Embryonic facial prominence (tissue), 1 donor: ENCODE data around the gene EGFL7.

Source experiments
- DNase-seq: peaks from one replicate; pipeline ENCODE4 v3.0.0-alpha.2; 2016; ENCODE audit errors: extremely low spot score

Gene EGFL7

DNA sequence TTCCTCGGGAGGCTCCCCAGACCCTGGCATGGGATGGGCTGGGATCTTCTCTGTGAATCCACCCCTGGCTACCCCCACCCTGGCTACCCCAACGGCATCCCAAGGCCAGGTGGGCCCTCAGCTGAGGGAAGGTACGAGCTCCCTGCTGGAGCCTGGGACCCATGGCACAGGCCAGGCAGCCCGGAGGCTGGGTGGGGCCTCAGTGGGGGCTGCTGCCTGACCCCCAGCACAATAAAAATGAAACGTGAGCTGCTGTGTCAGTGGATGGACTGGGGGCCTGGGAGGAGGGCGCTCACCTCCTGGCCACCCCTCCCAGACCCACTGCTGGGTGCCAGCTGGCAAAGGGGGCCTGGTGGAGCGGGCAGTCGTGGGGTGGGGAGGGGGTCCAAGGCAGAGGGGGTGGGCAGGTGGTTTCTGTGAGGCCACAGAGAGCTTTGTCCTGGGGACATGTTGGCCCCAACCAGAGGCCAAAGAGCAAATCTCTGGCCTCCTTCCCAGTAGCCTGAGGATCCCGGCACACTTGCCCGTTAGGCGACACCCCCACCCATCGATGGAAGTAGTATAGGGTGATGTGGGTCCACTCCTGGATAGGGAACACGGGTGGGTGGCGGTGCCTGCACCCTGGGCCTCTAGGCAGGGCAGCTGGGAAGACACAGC is 9.8 kb downstream of the EGFL7 start:
- no peak for DNase-seq

DNA sequence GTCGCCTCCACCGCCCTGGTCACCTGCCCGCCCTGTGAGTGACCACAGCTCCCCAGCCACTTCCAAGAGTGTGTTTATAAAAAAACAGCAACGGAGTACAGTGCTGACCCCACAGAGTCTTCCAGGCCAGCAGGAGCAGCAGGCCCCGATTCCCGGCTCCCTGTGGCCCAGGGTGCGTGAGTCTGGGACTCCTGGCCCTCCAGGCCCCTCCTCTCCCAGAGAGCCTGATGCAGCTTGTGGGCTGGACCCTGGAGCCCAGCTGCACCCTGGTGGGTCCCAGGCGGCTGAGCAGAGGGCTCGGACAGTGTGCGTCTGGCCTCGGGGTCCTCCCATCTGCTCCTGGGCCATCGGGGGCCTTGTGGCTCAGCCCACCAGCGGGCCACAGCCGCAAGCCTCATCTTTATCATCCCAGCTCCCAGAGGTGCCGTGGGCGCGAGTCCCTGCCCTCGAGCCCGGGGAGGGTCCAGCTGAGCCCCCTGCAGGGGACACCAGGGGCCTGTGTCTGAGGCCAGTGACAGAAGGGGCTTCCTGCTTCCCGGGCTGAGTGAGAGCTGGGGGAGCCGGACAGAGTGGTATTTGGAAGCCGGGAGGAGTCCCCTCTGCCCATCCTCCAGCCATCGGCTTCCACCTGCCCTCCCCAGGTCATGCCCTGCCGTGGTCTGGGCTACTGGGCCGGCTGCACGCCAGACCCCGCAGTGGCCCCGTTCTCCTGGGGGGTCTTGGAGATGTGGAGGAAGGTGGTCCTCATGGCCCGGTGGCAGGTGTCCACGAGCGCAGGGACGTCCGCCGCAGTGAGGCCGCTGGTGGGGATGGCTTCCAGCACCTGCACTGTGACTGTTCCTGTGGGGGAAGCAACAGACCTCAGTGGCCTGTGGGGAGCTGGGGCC is 10.6 kb downstream of the EGFL7 start:
- no peak for DNase-seq

GRCh38 chr9:136673975-136674785 is 11.5 kb downstream of the EGFL7 start:
- no peak for DNase-seq

- DNase-seq, result no peak
Measured at GRCh38 chr9:136674786-136675349, 12.2 kb downstream of the EGFL7 start.

DNA sequence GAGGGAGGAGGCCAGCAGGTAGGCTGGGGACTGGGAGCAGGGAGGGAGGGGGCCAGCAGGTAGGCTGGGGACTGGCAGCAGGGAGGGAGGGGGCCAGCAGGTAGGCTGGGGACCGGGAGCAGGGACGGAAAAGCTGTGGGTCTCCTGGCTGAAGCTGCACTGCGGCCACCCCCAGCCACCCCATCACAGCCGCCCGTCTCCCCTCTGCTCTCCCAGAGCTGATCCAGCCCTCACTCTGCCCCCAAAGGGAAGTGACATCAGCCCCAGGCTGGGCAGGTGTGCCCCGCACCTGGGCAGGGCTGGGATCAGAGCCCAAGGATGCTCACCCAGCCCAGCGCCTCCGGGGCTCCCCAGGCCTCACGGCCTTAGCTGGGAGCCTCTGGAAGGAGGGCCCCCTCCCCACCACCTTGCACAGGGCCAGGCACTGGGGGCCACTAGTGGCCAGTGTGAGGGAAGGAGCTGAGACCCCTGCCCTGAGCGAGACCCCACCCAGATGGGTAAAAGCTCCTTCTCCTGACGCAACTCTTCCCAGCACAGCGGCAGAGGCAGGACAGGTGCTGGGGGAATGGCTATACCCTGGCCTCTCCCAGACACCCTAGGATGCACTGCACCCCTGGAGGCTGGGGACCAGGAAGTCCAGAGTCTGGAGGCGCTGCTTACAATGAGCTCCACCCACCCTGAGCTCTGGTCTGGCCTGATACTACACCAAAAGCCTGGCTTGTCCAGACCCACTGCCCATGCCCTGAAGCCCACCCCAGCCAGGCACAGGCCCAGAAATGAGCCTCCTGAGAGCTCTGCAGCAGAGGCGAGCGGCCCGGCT is 13.0 kb downstream of the EGFL7 start:
- no peak for DNase-seq

DNA sequence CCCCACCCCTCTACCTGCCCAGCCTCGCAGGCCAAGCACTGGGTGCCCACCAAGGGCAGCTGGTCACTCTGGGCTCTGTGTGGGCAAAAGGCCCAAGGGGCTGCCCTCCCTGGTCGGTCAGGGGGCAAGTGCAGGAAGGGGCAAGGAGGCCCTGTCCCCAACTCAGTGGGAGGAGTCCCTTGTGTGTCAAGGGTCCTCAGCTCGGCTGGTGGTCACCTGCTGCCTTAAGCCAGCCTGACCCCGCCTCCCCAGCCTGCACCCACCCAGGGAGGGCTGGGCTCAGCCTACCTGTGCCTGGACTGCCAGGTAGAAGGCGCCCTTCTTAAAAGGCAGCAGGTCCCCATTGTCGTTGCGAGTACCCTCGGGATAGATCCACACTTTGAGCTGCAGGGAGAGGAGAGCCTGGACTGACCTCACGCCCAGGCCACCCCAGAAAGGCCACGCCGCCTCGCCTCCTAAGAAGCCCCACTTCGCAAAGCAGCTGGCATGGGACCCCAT is 13.6 kb downstream of the EGFL7 start:
- no peak for DNase-seq

- DNase-seq, result no peak
Measured at GRCh38 chr9:136676920-136677686, 14.4 kb downstream of the EGFL7 start.

GRCh38 chr9:136678034-136678433 is 15.3 kb downstream of the EGFL7 start:
- no peak for DNase-seq

GRCh38 chr9:136678624-136679023 is 15.9 kb downstream of the EGFL7 start:
- no peak for DNase-seq

- no peak for DNase-seq
Measured at GRCh38 chr9:136679431-136679941, 16.8 kb downstream of the EGFL7 start.

DNA sequence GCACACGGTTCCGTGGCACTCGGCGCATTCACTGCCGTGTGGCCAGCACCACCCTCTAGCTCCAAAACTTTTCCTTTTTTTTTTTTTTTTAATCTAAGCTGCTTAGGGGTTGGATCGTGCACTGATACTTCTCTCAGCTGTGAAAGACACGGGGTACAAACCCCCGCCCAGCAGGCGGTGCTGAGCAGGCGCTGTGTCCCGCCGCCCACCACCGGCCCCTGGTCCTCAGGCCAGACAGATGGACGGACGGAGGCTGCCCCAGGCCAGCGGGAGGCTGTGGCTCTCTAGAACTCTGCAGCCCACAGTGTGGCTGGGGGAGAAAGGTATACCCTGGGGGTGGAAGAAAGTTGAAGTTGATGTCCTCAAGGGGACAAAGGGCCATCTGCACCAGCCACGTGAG is 18.3 kb downstream of the EGFL7 start:
- DNase-seq, result no peak

DNA sequence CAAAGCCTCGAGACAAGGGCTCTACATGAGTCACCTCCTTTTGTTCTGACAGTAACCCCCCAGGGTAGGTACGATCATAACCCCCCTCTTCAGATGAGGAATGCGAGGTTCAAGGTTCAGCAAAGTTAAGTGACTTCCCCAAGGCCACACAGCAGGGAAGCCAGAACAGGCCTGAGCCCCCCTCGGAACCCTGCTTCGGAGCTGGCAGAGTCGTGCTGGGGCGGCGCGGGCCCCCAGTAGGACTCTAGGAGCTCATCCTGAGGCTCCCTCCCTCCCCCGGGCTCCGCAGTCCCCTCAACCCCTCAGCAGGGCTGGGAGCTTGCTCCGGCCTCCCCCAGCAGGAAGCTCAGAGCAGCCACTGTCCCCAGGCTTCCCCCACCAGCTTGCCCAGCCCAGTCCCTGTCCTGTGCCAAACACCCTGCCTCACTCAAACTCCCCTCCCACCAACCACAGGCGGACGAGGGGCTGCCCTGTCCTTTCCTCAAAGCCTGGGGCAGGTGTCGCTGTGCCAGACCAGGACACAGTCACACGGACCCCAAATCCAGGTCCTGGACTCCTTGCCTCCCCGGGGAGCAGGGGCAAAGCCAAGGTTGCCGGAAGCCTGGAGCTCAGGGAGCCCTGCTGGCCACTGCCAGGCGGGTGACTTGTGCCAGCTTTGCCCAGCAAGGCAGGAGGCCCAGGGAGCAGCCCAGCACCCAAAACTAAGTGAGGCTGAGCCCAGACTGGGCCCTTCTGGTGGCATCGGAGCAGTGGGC is 19.4 kb downstream of the EGFL7 start:
- DNase-seq, result no peak

GRCh38 chr9:136682710-136683109 is 20.0 kb downstream of the EGFL7 start:
- DNase-seq, result no peak

DNA sequence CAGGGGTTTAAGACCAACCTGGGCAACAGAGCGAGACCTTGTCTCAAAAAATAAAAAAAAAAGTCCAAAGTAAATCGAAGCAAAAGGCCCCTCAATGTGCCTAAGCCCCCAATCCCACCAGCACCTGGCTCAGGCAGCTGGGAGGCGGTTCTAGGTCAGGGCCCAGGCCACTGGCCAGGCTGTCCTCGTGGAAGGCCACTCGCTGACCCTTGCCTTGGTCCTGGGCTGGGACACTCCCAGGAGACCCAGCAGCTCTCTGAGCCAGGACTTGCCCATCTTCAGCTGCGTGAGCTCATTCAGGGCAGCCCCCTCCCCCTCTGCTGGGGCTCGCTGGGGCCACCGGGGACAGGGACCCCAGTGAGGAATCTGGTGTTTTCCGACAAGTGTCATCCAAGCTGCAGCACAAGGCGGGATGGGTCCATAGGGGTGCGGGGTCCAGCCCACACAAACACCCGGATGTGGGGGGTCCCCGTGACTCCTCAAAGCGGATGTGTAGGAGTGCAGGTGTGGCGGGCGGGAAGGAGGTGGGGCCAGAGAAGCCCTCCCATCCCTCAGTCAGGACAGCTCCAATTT is 20.5 kb downstream of the EGFL7 start:
- no peak for DNase-seq

- DNase-seq, result no peak
Measured at GRCh38 chr9:136683755-136684154, 21.0 kb downstream of the EGFL7 start.

DNA sequence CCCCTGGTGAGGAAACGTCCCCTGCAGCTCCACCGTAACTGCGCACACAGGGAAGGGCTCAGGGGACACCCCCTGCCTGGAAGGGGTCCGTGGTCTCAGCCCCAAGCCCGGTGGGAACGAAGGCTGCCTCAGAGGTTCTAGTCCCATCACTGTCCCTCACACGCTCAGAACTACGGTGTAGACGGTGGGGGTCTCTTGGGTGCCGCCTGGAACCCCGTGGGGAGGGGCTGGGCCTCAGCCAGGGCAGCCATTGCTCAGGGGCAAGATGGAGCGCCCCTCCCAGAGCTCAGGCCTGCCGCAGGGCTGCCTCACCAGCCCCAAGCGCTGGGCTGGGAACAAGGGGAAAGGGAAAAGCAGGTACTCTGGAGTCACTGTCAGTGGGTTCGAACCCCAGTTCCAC is 21.6 kb downstream of the EGFL7 start:
- DNase-seq, result no peak

GRCh38 chr9:136684799-136685198 is 22.1 kb downstream of the EGFL7 start:
- DNase-seq, result no peak

DNA sequence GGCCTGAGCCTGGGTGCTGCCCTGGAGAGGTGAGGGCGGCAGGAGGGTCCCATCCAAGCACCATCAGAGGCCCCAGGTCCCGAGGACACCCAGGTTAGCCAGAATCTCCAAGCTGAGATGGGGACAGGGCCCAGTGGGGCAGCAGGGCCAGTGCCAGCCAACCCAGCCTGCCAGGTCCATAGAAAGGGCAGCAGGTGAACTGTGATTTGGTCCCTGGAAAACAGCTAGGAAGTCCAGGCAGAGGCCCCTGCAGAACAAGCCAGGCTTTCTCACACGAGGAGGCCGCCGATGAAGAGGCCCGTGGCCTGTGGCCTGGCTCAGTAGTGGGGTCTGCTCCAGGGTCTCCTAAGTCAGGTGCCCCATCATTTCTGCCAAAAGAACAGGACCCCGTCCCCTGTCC is 22.5 kb downstream of the EGFL7 start:
- DNase-seq, result no peak
